ENCODE data around the gene TMEM8B.

TMEM8B gene, protein sequence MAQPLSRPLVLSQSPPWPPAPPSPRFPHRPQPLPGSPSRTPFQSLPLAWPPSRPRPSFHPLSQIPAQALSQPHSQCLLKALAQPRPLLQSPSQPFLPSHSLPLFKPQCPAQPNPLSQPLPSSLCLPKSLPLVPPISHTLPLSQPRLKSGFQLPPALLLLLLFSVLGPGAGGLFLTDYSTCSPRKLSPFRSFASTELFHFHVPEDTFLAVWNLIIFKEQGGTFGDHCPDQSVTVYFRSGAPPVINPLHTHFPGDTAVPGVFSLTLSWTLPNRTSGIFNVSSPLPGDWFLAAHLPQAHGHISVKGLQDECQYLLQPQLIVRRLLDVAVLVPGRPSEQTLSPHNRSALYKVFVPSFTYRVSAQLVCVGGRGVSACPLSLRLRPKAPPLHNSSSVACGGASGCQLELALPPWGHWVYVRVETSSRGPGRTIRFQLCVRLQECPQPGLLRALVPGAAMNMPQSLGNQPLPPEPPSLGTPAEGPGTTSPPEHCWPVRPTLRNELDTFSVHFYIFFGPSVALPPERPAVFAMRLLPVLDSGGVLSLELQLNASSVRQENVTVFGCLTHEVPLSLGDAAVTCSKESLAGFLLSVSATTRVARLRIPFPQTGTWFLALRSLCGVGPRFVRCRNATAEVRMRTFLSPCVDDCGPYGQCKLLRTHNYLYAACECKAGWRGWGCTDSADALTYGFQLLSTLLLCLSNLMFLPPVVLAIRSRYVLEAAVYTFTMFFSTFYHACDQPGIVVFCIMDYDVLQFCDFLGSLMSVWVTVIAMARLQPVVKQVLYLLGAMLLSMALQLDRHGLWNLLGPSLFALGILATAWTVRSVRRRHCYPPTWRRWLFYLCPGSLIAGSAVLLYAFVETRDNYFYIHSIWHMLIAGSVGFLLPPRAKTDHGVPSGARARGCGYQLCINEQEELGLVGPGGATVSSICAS

GRCh38 chr9:35829084-35829763 lies at the start of gene TMEM8B:
TMEM8B (plus strand) TSS chr9:35829228; CDS start chr9:35829448, 220 bp downstream.
- peak; percentile 96 for DNase-seq (ENCODE audit: low spot score)

- DNase-seq (ENCODE audit: low spot score) = no peak
Observed at GRCh38 chr9:35781066-35781465, 48.0 kb upstream of the TMEM8B start.

GRCh38 chr9:35783418-35783817 lies 45.6 kb upstream of the TMEM8B start:
- DNase-seq (ENCODE audit: low spot score) = no peak

DNA sequence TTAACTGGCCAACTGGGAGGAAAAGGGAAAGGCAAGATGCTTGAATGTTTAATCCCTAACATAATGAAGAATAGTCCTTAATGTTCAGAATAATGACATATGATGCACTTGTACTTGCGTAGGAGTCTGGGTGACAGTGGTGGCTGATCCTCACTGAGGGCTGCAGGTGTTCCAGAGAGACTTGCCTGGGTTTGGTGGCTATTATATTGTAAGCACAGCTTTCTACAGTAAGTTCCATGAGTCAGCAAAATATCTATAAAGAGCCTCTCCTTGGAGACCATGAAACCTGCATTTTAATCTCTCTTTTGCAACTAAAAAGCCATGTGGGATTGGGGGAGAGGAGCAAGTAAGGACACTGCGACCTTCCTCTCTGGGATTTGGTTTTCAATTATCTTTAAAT lies 39.5 kb upstream of the TMEM8B start:
- no peak for DNase-seq (ENCODE audit: low spot score)

- DNase-seq (ENCODE audit: low spot score) = no peak
Observed at GRCh38 chr9:35790025-35790384, 39.0 kb upstream of the TMEM8B start.

DNA sequence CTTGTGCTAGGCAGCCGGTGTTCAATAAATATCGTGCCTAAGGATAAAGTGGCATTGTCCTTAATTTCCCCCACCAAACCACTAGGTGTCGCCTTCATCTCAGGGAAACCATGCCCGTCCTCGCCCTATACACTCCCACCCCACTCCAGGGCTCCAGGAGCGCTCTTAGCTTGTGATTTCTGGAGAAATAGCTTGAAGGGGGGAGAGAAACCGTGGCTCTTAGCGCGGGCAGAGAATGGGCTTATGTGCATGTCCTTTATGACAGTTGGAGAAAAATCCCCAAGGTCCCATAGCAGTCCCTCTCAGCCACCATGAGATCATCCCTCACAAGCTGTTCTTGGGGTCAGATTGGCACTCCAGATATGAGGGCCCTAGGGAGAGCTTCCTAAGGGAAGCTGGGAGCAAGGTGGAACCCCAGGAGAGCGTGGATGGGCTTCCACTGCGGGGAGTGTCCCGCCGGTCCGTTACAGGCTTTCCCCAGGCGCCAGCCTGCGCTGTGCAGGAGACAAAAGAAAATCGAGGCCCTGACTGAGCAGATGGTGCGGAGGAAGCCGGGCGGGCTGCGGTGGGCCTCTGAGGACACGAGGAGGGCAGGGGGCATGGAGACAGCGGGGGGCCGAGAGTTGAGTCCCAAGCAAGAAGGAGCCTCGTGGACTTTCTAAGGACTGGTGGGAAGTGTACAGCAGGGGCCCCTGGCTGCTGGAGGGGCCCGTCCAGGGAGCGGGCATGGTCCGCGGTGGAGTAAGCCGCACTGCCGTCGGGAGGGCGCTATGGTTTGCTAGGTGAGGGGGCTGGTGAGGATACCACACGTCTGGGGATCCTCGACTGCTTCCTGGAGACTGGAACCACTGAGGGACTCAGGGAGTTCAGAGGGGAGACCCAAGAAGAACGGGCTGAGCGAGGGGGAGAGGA lies 38.4 kb upstream of the TMEM8B start:
- peak; percentile 90 for DNase-seq (ENCODE audit: low spot score)

GRCh38 chr9:35791297-35791921 lies 37.6 kb upstream of the TMEM8B start, which contains the start of gene NPR2:
NPR2 (plus strand) TSS chr9:35791591; CDS start chr9:35792409, 818 bp downstream.
- no peak for DNase-seq (ENCODE audit: low spot score)

DNA sequence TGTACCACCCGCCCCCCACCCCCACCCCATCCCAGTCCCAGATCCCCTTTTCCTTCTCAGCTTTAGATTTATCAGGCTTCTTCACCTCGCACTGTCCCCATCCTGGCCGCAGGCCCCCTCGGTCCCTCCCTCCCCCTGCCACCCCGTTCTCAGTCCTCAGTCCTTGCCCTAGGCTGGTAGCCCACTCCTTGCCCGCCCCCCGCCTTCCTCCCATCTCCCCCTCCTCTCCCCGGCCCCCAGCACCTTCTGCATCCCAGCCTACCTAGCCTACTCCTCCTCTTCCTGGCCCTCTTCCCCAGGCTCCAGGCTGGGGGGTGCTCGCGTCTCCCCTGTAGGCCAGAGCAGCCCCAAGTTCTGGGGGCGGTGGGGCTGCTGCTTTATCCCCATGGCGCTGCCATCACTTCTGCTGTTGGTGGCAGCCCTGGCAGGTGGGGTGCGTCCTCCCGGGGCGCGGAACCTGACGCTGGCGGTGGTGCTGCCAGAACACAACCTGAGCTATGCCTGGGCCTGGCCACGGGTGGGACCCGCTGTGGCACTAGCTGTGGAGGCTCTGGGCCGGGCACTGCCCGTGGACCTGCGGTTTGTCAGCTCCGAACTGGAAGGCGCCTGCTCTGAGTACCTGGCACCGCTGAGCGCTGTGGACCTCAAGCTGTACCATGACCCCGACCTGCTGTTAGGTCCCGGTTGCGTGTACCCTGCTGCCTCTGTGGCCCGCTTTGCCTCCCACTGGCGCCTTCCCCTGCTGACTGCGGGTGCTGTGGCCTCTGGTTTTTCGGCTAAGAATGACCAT lies 36.8 kb upstream of the TMEM8B start:
- DNase-seq (ENCODE audit: low spot score) = no peak

- DNase-seq (ENCODE audit: low spot score) = no peak
Observed at GRCh38 chr9:35792826-35793225, 36.2 kb upstream of the TMEM8B start.

- DNase-seq (ENCODE audit: low spot score) = no peak
Observed at GRCh38 chr9:35793461-35793860, 35.6 kb upstream of the TMEM8B start.

- DNase-seq (ENCODE audit: low spot score) = no peak
Observed at GRCh38 chr9:35795695-35796094, 33.3 kb upstream of the TMEM8B start.

GRCh38 chr9:35797311-35798109 lies 31.5 kb upstream of the TMEM8B start:
- DNase-seq (ENCODE audit: low spot score) = no peak

GRCh38 chr9:35798658-35799374 lies 30.2 kb upstream of the TMEM8B start:
- no peak for DNase-seq (ENCODE audit: low spot score)

DNA sequence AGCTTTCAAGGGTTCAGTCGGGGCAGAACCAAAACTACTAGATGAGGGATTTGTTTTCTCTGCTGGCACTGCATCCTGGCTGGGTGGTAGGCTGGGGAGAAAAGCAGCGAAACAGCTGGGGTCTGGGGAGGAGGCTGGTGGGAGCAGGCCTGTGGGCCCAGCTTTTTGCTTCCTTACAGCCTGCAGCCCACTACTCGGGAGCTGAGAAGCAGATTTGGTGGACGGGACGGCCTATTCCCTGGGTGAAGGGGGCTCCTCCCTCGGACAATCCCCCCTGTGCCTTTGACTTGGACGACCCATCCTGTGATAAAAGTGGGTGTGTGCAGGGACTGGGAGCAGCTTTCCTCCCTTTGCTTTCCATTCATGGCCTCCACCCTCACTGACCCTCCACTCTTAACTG lies 28.5 kb upstream of the TMEM8B start:
- DNase-seq (ENCODE audit: low spot score) = no peak

DNA sequence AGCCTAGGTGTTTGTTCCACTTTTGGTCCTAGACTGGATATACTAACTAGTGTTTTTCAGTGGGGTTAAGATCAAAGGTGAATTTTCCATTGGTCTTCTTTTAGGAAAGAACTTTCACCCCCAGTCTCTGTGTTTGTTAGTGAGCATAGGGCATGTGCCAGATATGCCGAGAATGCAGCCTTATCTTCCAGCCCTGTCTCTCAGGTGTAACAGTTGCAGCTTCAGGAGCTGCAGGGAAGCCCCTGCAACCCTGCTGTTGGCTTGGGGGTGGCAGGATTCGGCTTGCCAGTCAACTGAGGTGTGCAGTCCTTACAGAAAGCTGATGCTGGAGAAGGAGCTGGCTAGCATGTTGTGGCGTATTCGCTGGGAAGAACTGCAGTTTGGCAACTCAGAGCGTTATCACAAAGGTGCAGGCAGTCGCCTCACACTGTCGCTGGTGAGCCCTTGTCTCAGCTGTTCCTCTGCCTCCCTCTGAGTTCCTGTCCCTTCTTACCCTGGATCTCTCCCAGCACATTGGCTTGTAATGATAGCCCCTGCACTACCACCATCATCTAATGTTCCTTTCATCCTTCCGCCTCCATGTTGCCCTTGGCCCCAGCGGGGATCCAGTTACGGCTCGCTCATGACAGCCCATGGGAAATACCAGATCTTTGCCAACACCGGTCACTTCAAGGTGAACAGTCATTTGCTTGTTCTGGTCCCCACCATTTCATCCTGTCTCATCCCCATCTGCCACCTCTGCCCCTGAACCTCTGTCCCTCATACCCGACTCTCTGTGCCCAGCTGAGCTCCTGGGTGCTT lies 27.5 kb upstream of the TMEM8B start:
- no peak for DNase-seq (ENCODE audit: low spot score)

GRCh38 chr9:35806101-35806500 lies 22.9 kb upstream of the TMEM8B start:
- no peak for DNase-seq (ENCODE audit: low spot score)

DNA sequence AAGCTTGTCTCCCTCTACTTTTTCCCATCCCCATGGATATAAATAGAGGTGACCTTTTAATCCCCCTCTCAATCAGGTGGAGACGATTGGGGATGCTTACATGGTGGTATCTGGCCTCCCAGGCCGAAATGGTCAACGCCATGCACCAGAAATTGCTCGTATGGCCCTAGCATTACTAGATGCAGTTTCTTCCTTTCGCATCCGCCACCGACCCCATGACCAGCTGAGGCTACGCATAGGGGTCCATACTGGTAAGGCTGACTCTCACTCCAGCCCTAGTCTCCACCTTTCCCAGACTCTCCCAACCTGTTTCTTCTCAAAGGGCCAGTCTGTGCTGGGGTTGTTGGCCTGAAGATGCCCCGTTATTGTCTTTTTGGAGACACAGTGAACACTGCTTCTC lies 20.6 kb upstream of the TMEM8B start:
- DNase-seq (ENCODE audit: low spot score) = no peak

DNA sequence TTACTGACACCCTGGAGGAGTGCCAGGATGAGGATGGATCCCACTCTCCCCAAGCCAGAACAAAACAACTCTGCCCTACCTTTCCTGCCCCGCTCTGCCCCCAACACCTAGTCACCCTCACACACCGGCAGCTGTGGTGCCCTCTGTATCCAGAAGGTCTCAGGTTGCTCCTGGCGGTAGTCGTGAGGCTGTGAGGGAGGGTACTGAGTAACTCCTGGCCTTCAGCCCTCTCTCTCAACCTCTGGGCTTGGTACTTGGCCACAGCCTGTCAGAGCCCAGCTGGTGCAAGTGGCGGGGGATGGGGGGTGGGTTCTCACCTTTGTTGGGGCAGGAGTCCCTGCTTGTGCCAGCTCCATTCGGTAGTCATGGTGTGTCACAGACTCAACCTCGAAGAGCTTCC lies 18.9 kb upstream of the TMEM8B start:
- DNase-seq (ENCODE audit: low spot score) = no peak

Data from D341Med (cell line).